ENCODE measurements around the gene VSTM4.

VSTM4 gene

DNA sequence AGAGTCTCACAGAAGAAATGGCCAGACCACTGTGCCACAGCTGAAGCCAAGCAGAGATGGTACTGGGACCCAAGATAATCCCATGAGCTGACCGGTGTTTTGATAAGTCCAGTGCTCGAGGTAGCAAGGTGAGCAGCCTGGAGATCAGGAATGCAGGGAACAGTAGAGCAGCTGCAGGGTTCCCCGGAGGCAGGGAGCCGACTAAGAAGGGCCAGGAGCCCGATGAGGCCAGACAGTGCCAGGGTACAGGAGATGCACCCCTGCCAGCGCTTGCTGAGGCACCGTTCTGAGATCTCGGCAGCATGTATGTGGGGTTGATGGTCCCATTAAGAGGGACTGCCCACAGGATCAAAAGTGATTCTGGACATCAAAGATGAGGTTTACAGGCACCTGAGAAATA lies 47.1 kb downstream of the VSTM4 start:
- DNase-seq: no peak

DNA sequence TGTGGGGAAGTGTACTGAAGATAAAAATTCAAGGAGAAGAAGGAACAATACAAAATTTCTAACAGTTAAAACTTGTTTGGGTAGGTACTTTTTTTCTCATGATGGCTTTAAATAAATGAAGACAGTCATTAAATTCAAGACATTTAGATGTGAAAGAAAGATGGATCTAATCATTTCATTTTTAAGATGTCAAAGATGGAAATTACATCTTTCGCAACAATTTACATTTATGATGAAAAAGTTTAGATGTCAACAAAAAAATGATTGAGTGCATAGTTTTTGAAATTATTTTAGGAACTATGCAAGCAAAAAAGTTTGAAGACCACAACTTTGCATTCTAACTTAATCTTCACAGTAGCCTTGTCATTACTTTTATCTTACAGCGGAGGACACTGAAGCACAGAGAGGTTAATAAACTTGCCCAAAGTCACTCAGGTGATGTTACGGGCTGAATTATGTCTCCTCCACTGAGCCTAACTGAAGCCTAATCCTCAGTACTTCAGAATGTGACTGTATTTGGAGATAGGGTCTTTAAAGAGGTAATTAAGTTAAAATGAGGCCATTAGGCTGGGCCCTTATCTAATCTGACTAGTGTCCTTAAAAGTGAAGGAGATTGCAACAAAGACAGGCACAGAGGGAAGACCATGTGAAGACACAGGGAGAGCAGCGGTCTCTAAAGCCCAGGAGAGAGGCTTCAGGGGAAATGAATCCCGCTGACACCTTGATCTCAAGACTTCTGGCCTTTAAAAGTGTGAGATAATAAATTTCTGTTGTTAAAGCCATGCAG lies 48.2 kb downstream of the VSTM4 start:
- DNase-seq: no peak

DNA sequence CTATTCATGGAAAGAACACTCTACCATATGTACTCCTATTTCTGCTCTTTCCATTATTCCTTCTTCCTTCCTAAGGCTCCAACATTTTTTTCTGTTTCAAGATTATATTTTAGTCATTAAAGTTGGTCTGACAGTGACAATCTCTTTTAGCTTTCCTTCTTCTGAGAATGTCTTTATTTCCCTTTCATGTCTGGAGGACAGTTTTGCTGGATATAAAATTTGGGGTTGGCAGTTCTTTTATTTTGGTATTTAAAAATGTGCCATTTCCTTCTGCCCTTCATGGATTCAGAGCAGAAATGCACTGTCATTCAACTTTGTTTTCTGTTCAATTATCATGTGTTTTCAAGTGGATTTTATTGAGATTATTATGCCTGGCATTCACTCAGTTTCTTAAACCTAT lies 53.1 kb downstream of the VSTM4 start:
- DNase-seq: no peak

DNA sequence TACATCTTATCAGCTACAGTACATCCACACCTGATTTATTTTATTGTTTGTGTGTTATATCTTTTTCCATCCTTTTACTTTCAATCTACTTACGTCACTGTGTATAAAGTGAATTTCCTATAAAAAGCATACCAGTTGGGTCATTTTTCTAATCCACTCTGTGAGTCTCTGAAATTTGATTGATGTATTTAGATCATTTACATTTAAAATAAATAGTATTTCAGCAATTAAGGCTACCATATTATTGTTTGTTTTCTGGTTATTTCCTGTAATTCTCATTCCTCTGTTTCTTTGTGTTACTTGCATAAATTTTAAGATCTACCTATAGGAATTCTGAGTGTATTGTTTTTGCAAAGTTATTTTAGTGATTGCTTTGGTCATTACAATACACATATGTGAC lies 53.7 kb downstream of the VSTM4 start:
- DNase-seq: no peak

DNA sequence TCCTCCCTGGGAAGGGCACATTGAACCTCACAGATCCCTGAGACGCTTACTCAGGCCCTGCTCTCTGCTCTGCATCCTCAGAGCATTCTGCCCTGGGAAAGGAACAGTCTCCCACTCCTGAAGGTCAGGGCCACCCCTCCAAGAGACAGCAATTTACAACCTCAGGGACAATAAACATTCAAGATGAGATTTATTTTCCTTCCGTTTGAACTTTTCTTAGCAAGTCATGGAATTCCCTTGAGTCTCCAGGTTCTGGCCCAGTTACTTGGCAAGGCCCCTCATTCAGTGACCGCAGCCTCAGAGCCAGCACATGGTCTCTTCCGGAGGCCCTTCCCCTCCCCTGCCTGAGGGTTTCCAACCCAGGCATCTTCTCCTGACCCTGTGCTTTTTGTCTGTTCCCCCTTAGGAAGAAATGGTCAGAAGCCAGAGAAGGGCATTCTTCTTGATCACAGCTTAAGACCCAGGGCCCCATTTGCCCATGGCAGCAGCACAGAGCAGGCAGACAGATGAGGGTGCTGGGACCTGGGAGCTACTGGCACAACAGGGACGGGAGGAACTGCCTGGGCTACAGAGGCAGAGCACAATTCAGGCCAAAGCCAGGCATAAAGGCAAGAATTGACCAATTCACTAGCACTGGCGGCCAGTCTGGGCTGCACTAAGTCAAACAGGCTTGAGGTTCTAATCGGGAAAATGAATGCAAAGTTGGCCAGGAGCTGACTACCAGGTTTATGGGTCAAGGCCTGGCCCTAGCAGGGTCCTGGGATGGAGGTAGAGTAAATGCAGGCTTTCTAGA lies 56.7 kb downstream of the VSTM4 start:
- DNase-seq: no peak

DNA sequence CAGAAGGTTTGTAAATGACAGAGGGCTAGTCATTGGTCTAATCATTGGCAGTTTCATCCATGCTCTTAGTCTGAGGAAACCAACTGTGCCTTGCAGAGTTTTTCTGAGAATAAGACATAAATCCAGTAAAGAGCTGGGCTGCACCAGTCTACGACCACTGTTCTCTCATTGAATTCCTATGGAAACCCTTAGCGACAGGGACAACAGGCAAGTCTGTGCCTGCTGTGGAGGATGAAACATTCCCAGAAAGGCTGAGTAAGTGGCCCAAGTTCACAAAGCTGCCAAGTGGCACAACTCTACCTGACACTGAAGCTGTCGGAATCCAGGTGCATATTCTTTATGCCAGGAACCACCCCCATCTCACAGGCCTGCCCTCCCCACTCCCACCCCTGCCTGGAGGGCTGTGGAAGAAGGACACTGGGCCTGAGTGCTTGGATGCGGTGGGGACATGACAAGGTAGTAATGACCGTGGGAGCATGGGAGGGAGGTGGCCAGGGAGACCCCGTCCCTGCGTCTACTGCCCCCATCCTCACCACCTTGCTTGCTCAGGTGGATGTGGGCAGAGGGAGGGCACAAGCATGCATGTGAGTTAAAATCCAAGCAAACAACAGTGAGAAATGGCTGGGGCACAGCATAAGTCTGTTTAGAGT lies 58.0 kb downstream of the VSTM4 start:
- DNase-seq: no peak

DNA sequence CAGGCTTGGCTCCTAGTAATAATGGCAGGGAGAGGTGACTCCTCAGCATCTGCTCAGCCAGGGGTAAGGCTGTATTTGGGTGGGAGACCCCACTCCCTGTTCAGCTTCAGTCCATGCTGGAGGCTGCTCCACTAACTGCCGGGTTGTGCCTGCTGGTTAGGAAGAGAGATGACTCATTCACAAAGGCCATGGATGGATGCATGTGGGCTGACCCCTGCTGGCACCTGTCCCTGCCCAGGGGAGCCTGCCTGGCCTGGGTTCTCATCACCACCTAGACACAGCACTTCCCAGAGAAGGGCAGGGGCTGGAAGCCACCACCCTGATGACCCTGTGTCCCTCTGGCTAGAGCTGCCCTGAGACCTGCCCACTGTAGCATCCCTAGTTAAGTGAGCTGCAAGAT lies 59.0 kb downstream of the VSTM4 start:
- no peak for DNase-seq

DNA sequence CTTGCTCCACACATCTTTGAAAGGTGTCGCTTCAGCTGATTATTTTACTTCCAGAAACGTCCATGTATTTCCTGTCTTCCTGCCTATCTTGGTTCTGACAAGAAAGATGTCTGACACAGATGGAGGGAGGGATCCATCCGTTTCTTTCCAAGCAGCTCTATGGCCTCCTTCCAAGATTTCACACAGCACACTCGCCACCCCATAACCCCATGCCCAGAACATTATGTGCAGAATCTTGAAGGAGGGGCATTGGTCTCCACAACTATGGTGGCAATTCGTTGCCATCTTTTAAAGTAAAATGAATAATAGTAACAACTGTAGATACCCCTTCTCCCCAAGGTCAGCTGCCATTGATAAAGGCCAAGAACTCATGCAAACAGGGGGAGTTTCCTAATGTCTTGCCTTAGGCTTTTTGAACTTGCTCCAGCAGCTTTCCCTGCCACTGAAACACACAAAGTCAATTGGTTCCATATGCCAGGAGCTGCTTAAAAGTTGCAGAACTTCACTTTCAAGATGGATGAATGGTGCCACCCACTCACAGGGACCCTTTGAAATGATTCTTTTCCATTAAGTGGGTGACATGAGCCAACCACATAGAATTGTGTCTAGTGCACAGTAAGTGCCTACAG lies 60.0 kb downstream of the VSTM4 start:
- no peak for DNase-seq

DNA sequence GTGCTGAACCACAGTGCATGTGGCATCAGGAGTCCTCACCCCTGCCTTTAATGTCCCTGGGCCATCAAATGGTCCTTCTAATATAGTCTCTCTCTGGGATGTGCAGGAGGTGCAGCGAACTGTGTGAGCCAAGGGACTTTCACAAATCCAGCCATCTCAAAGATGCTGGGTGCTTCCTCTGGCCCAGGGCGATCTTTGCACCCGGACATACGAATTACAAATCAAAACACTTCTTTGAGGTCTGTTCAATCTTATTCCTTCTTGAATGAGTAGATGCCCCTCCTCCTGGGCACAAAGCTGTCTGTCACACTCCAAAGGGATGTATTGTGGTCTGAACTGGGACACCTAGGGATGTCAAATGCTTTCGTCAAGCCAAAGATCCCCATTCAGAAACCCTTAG lies 60.6 kb downstream of the VSTM4 start:
- no peak for DNase-seq

DNA sequence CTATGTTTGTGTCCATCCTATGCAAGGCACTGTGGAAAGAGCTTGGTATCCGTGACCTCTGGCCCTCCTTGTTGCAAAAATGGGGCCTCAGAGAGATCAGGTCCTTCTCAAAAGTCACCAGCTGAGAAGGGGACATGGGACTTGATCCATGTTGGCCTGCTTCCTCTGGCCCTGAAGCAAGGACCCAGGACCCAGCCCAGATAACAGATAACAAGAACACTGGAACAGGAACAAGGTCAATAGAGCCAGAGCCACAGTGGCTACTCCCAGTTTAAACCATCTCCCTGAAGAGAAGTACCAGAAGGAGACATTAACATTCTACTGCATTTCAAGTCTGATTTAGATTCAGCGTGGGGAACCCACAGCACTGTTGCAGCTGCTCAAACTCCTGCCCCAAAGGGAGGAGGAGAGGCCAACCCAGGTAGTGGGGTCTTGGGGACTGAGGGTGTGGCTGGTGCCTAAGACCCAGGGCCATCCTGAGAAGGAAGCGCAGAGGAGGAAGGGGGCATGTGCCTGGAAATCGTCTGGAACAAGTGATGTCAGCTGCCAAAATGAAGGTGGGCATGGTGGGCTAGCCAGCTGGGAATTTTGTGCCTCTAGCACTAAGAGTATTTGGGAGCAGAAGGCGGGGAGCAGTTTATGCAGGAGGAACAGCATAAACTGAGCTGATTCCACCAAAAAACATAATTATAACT lies 61.2 kb downstream of the VSTM4 start:
- DNase-seq: no peak

DNA sequence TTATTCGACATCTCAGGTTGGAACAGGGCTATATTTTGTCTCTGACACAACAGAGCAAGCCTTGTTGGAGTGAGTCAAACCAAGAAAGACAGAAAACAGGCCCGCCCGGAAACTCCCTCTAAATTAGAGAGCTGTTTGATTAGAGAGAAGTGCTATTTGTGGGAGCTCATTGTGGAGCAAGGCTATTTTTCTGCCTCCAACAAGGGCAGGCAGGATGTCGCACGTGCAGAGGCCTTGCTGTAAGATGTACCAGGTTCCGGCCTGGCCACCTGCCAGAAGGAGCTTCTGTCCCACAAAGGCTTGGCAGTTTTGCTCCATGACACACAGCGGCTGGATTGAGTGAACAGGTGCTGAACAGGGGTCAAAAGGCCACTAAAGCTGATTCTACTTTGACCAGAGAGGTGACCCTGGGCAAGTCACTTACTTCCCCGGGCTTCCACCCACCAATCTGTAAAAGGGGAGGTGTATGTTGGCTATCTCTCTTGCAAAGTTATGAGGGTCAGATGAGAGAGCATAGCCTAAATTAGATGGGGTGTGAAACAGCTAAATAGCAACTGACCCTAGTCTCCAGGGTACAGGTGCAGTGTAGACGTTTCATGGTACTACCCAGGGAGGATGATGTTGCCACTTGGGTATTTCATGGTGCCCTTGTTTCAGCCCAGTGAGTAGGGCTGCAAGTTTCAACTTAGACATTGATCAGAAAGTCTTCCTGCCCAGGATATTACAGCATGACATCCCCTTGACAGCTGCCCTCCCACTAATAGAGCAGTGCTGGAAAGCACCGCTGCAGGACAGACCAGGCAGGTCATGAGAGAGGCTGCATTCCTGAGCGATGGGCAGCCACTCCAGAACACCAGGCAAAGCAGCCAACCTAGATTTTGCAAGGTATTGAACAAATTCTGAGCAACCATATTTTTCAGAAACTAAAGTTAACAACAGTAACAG lies 62.0 kb downstream of the VSTM4 start:
- DNase-seq: no peak

DNA sequence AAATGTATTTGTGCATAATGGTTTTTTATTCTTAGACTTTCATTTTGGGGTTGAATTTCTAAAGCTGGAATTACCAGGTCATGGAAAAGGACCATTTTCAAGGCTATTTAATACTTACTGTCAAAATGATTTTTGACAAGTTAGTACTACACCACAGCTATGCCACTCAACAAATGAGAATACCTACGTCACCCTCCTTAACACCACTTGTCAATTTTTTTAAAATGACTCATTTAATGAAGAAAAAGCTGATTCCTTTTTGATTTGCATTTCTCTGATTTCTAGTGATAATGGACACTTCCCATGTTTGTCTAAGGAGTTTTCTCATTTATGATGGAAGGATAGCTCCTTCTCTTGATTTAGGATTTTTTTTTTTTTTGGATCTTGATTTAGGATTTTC lies 63.3 kb downstream of the VSTM4 start:
- no peak for DNase-seq

DNA sequence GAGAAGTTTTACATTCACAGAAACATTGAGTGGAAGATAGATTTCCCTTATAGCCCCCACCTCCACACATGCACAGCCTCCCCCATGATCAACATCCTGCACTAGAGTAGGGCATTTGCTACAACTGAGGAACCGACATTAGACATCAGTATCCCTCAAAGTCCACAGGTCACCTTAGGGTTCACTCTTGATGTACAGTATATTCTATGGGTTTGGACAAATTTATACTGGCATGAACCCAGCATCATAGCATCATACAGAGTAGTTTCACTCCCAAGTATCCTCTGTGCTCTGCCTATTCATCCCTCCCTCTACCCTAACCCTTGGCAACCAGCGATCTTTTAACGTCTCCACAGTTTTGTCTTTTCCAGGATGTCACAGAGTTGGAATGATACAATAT lies 64.4 kb downstream of the VSTM4 start:
- DNase-seq: no peak

DNA sequence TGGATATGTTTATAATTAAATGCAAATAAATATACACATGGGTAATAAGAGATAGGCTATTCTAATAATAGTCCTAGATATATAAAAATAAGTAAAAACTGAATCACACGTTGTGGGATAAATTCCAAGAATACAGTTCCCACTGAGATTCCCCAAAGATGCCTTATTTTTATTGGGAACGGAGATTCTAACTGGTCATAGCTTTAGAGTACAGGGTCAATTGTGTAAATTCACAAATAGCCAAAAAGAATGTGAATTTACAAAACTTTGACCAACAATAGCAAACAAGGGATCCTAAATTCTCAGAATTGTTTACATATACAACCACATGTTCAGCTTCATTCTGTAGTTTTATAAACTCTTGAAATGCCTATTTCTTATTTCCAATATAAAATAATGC lies 65.0 kb downstream of the VSTM4 start:
- DNase-seq: no peak

DNA sequence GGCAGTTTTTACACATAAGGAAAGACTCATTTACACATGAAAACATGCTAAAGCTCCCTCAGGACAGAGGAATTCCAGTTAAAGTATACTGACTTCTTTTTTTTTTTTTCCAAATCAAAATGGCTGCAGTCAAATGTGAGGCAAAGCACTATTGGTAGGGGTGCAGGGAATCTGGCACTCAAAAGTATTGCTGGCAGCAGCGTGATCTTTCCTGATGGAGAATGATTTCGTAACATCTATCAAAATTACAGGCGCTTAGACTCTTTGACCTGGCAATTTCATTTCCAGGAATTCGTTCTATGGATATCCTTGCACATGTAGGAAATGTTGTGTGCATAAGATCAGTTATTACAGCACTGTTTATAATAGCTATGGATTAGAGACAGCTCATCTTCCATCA lies 65.7 kb downstream of the VSTM4 start:
- no peak for DNase-seq

DNA sequence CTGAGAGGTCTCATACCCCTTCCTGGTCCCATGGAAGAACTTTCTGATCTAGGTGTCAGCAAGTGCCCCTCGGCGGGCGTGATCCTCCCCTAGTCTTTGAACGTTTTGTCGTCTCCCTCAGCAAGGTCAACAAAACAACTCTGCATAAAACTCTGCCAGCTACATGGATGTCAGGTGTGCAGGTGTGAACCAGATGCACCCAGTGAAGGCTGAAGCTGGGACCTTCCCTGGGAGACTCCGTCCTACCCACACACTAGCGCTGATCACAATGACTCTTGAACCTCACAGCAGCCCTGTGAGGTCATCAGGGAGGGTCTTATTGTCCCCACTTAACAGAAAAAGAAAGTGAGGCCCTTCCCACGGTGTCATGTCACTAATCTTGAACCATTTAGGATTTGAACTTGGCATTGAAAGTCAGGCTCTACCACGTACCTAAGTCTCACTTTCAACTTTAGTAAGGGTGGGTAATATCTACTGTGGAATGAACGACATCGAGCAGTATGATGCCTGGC lies 68.1 kb downstream of the VSTM4 start:
- DNase-seq: no peak

DNA sequence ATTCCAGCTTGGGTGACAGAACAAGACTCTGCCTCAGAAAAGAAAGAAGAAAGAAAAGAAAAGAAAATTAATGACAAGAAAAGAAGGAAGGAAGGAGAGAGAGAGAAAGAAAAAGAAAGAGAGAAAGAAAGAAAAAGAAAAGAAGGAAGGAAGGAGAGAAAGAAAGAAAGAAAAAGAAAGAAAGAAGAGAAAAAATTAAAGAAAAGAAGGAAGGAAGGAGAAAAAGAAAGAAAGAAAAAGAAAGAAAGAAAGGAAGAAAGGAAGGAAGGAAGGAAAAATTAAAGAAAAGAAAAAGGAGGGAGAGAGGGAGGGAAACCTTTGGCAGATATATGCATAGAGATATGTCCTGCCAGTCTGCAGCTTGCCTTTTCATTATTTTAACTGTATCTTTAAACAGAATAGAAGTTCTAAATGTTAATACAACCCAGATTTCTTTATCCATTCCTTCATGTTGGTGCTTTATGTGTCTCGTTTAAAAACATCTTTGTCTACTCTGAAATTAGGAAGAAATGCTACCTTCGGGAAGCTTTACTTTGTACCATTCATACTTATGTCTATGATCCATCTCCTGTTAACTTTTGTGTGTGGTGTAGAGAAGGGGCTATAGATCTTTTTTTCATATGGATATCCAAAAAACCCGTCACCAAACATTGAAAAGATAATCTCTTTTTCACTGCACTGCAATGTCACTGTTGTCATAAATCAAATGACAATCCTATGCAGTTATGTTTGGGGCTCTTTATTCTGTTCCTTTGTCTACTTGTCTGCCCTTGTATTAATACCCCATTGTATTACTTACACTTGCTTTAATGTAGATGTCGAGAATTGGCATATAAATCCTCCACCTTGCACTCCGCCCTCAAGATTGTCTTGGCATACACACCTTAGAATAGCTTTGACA lies 70.8 kb downstream of the VSTM4 start:
- DNase-seq: no peak

DNA sequence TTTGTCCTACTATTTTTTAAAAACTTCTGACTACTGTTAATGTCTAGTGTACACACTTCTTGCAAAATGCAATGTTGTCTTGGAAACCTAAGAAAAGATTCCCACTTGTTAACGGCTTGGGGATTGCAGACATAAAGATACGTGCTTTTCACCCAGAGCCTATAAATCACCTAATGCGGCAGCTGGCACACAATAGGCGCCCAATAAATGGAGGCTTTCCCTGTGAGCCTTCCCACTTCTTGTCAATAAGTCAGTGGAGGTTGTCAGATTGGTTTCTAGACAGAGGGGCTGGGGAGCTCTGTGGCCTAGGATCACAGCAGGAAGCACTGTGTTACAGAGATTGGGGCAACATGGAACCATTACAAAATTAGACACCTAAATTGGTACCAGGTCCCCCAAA lies 74.7 kb downstream of the VSTM4 start:
- DNase-seq: no peak

DNA sequence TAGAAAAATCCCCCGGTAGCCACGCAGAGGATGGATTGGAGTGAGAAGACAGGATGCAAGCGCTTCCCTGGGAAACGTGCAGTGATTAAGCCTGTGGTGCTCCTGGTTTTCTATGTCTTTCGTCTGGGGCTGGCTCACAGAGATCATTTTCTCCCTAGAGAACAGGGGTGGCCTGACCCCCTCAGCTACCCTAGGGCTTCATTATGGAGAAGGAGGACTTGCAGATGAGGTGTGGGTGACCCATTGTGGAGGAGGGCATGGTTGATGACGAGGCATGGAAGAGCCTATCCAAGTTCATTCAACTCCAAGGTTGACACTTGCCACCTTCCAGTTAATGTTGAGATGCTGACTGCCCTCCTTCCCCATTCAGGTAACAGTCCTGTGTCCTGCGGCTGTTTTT lies 75.9 kb downstream of the VSTM4 start:
- no peak for DNase-seq

DNA sequence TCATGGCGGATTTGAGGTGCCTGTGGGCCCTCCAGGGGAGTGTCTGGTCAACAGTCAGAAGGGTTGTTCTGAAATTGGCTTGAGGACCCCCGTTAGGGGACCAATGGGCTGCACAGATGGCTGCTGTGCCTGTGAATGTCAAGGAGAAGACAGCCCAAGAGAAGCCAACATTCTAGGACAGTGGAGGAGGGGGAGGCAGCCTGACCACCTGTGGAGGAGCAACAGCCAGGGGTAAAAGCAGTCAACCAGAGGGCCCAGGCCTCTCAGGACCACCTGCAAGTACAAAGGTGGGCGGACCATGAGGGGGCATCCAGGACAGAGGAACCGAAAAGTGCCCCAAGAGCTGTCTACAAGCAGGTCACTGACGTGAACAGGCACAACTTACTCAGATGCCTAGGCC lies 76.6 kb downstream of the VSTM4 start:
- DNase-seq: no peak

All from stimulated activated CD4-positive, alpha-beta T cell treated with anti-CD3 and anti-CD28 coated beads, Interleukin-4, amount 100 ng/mL, for 1 hour (primary cell).